ENCODE measurements around the gene LGALS13. TPM values are rescaled to one million over a fixed set of nuclear protein-coding genes. Genes with fewer than 3 reads are reported as not detected.

Gene LGALS13
- total RNA-seq, result not detected in 2 replicates
- not detected in 2 replicates for polyA plus RNA-seq

GRCh38 chr19:39602224-39602623 lies at the start of gene LGALS13:
Gene LGALS13, plus strand, starts transcription at chr19:39602524. Its CDS starts 45 bp downstream, at chr19:39602569.
- H3K27me3 ChIP-seq, result no peaks in the 10 kb centered on the region
- H3K4me1 ChIP-seq (ENCODE audit: low read depth), result no peaks in the 10 kb centered on the region
- no peaks in the 10 kb centered on the region for H3K9me3 ChIP-seq (ENCODE audit: low read depth)
- no peak within 1 kb of the TSS for H3K27ac ChIP-seq
- H3K36me3 ChIP-seq, result no peaks in the 10 kb centered on the region
- no peak for TF ChIP-seq CTCF (IDR thresholded peaks at IDR 0.05; ENCODE audit: low read depth, low read length)
- no peak for DNase-seq (ENCODE audit: low read depth in 1 of 2, low spot score in 1 of 2)
- no peak within 1 kb of the TSS for H3K4me3 ChIP-seq

- Histone ChIP-seq H3K27me3 (no peaks in the 10 kb centered on the region), H3K36me3 (no peaks in the 10 kb centered on the region), H3K27ac (no peak overlapping the region), H3K4me1 (ENCODE audit: low read depth) (peaks cover 4% of the 10 kb centered on the region), H3K9me3 (ENCODE audit: low read depth) (no peaks in the 10 kb centered on the region), H3K4me3 (no peak overlapping the region)
- DNase-seq (ENCODE audit: low read depth in 1 of 2, low spot score in 1 of 2), result no peak
- TF ChIP-seq CTCF (IDR thresholded peaks at IDR 0.05; ENCODE audit: low read depth, low read length), result no peak
Measured at GRCh38 chr19:39553082-39553652, 49.2 kb upstream of the LGALS13 start.

- Histone ChIP-seq H3K4me1 (ENCODE audit: low read depth) (peaks cover 4% of the 10 kb centered on the region), H3K27me3 (no peaks in the 10 kb centered on the region), H3K4me3 (no peak overlapping the region), H3K27ac (no peak overlapping the region), H3K36me3 (no peaks in the 10 kb centered on the region), H3K9me3 (ENCODE audit: low read depth) (no peaks in the 10 kb centered on the region)
- no peak for TF ChIP-seq CTCF (IDR thresholded peaks at IDR 0.05; ENCODE audit: low read depth, low read length)
- DNase-seq (ENCODE audit: low read depth in 1 of 2, low spot score in 1 of 2), result no peak
Measured at GRCh38 chr19:39554701-39555311, 47.5 kb upstream of the LGALS13 start.

GRCh38 chr19:39555883-39556282 lies 46.4 kb upstream of the LGALS13 start:
- no peak for TF ChIP-seq CTCF (IDR thresholded peaks at IDR 0.05; ENCODE audit: low read depth, low read length)

GRCh38 chr19:39557811-39558623 lies 44.3 kb upstream of the LGALS13 start:
- no peak for TF ChIP-seq CTCF (IDR thresholded peaks at IDR 0.05; ENCODE audit: low read depth, low read length)
- no peak overlapping the region for H3K27ac ChIP-seq
- DNase-seq (ENCODE audit: low read depth in 1 of 2, low spot score in 1 of 2), result peak; percentile 3

More at GRCh38 chr19:39555883-39556282, 46.4 kb upstream of the LGALS13 start:
- Histone ChIP-seq H3K27me3 (no peaks in the 10 kb centered on the region), H3K27ac (no peak overlapping the region), H3K9me3 (ENCODE audit: low read depth) (no peaks in the 10 kb centered on the region), H3K4me1 (ENCODE audit: low read depth) (peaks cover 4% of the 10 kb centered on the region), H3K36me3 (no peaks in the 10 kb centered on the region), H3K4me3 (no peak overlapping the region)
- DNase-seq (ENCODE audit: low read depth in 1 of 2, low spot score in 1 of 2), result no peak

More at GRCh38 chr19:39557811-39558623, 44.3 kb upstream of the LGALS13 start:
- Histone ChIP-seq H3K36me3 (no peaks in the 10 kb centered on the region), H3K4me3 (no peak overlapping the region), H3K27me3 (no peaks in the 10 kb centered on the region), H3K9me3 (ENCODE audit: low read depth) (no peaks in the 10 kb centered on the region), H3K4me1 (ENCODE audit: low read depth) (peaks cover 4% of the 10 kb centered on the region)

All from cardiac muscle cell (in vitro differentiated cells and primary cell).